ENCODE measurements around the gene GAB2.

- no peak for TF ChIP-seq POLR2AphosphoS5 (IDR thresholded peaks at IDR 0.05; ENCODE audit: borderline replicate concordance, low read depth, low read length)
- TF ChIP-seq EZH2 (IDR thresholded peaks at IDR 0.05): no peak
- no peak for TF ChIP-seq FOXP2 (optimal IDR thresholded peaks at IDR 0.05; ENCODE audit: control extremely low read depth, extremely low read length, insufficient read depth)
Measured at GRCh38 chr11:78403781-78404180, 13.8 kb downstream of the GAB2 start.

Data from SK-N-MC (cell line).